Superior temporal gyrus (tissue), 1 donor: ENCODE data around the gene KLK1.
"Not testable (repeated sequence)": the region's sequence is repeated elsewhere in the genome, so short reads cannot be mapped to it uniquely, and the experiment has no call there.

Experiments
- DNase-seq: peaks from one replicate; pipeline ENCODE4 v3.0.0-alpha.2; 2016; ENCODE audit errors: extremely low spot score

The KLK1 gene

GRCh38 chr19:50817941-50818858, 5.4 kb downstream of the KLK1 start:
- DNase-seq, result no peak

- DNase-seq, result no peak
Observed at GRCh38 chr19:50815439-50815838, 8.1 kb downstream of the KLK1 start.

GRCh38 chr19:50814883-50815282, 8.7 kb downstream of the KLK1 start:
- DNase-seq, result no peak

- DNase-seq, result no peak
Observed at GRCh38 chr19:50812474-50812873, 11.1 kb downstream of the KLK1 start.

- DNase-seq, result not testable (repeated sequence)
Observed at GRCh38 chr19:50811622-50812238, 11.9 kb downstream of the KLK1 start.

- no peak for DNase-seq
Observed at GRCh38 chr19:50808856-50809255, 14.7 kb downstream of the KLK1 start.

- DNase-seq, result peak; percentile 99
Observed at GRCh38 chr19:50804420-50805272, 18.9 kb downstream of the KLK1 start.

GRCh38 chr19:50803633-50804419, 19.8 kb downstream of the KLK1 start:
- no peak for DNase-seq

- no peak for DNase-seq
Observed at GRCh38 chr19:50801107-50801506, 22.5 kb downstream of the KLK1 start.

GRCh38 chr19:50799547-50799851, 24.1 kb downstream of the KLK1 start:
- DNase-seq, result no peak

- no peak for DNase-seq
Observed at GRCh38 chr19:50798659-50799546, 24.7 kb downstream of the KLK1 start.

- DNase-seq, result no peak
Observed at GRCh38 chr19:50797781-50798658, 25.6 kb downstream of the KLK1 start.

GRCh38 chr19:50797429-50797780, 26.2 kb downstream of the KLK1 start:
- no peak for DNase-seq

- DNase-seq, result no peak
Observed at GRCh38 chr19:50796634-50797428, 26.8 kb downstream of the KLK1 start.

GRCh38 chr19:50796128-50796633, 27.4 kb downstream of the KLK1 start:
- DNase-seq, result no peak

GRCh38 chr19:50795664-50796073, 27.9 kb downstream of the KLK1 start:
- DNase-seq, result no peak

GRCh38 chr19:50794876-50795663, 28.5 kb downstream of the KLK1 start:
- no peak for DNase-seq
